ENCODE data around the gene YIPF2. TPM values are rescaled to one million over a fixed set of nuclear protein-coding genes. Genes with fewer than 3 reads are reported as not detected.
"Not testable (repeated sequence)": the region's sequence is repeated elsewhere in the genome, so short reads cannot be mapped to it uniquely, and the experiment has no call there.

The YIPF2 gene
- polyA plus RNA-seq (ENCODE audit: insufficient read length) = 25.4 TPM

GRCh38 chr19:10928563-10929401 is at the start of gene YIPF2, which contains the start of gene TIMM29:
YIPF2 (minus strand) TSS chr19:10928639; CDS start chr19:10928410, 229 bp downstream.
TIMM29 (plus strand) TSS chr19:10928811; CDS start chr19:10928823, 12 bp downstream.
- DNase-seq (ENCODE audit: low read depth) = peak; percentile 97

- DNase-seq (ENCODE audit: low read depth) = no peak
These were observed 49.3 kb upstream of the YIPF2 start for GRCh38 chr19:10977742-10978092.

- DNase-seq (ENCODE audit: low read depth) = no peak
These were observed 47.9 kb upstream of the YIPF2 start for GRCh38 chr19:10976131-10976892.

- DNase-seq (ENCODE audit: low read depth) = peak; percentile 72
These were observed 47.1 kb upstream of the YIPF2 start for GRCh38 chr19:10975374-10976130.

GRCh38 chr19:10971107-10971726 is 42.8 kb upstream of the YIPF2 start:
- DNase-seq (ENCODE audit: low read depth) = no peak

GRCh38 chr19:10968527-10969135 is 40.2 kb upstream of the YIPF2 start:
- DNase-seq (ENCODE audit: low read depth) = no peak

GRCh38 chr19:10966809-10967208 is 38.4 kb upstream of the YIPF2 start:
- DNase-seq (ENCODE audit: low read depth) = no peak

- DNase-seq (ENCODE audit: low read depth) = no peak
These were observed 37.0 kb upstream of the YIPF2 start for GRCh38 chr19:10965398-10965797.

GRCh38 chr19:10964903-10965302 is 36.5 kb upstream of the YIPF2 start:
- DNase-seq (ENCODE audit: low read depth) = no peak

- no peak for DNase-seq (ENCODE audit: low read depth)
These were observed 35.4 kb upstream of the YIPF2 start for GRCh38 chr19:10963865-10964264.

- no peak for DNase-seq (ENCODE audit: low read depth)
These were observed 34.4 kb upstream of the YIPF2 start for GRCh38 chr19:10962863-10963262.

GRCh38 chr19:10961073-10961860 is 32.8 kb upstream of the YIPF2 start:
- DNase-seq (ENCODE audit: low read depth) = no peak

- DNase-seq (ENCODE audit: low read depth) = peak; percentile 90
These were observed 32.1 kb upstream of the YIPF2 start, which contains the start of gene SMARCA4 for GRCh38 chr19:10960314-10961072. SMARCA4 (plus strand) TSS chr19:10961030; CDS start chr19:10984152, 23,122 bp downstream.

GRCh38 chr19:10959277-10959968 is 31.0 kb upstream of the YIPF2 start:
- DNase-seq (ENCODE audit: low read depth) = not testable (repeated sequence)

GRCh38 chr19:10952809-10953208 is 24.4 kb upstream of the YIPF2 start:
- DNase-seq (ENCODE audit: low read depth) = no peak

GRCh38 chr19:10946958-10947657 is 18.7 kb upstream of the YIPF2 start:
- DNase-seq (ENCODE audit: low read depth) = no peak

GRCh38 chr19:10945264-10945663 is 16.8 kb upstream of the YIPF2 start:
- no peak for DNase-seq (ENCODE audit: low read depth)

- not testable (repeated sequence) for DNase-seq (ENCODE audit: low read depth)
These were observed 15.0 kb upstream of the YIPF2 start for GRCh38 chr19:10943412-10943811.

All from forelimb muscle (tissue), 1 donor.